ENCODE measurements around the gene GFPT2. TPM values are rescaled to one million over a fixed set of nuclear protein-coding genes. Genes with fewer than 3 reads are reported as not detected.
A peak's percentile ranks its signal among the peaks of the same experiment; 100 is the strongest.

GFPT2 gene
- total and polyA plus RNA-seq, 9 donors, result 18.5 to 135 (median 41.5) TPM

GRCh38 chr5:180331647-180331950 is 21.5 kb downstream of the GFPT2 start:
- Histone ChIP-seq H3K27me3 (no peaks in the 10 kb centered on the region), H3K9me3 (no peaks in the 10 kb centered on the region), H3K36me3 (no peaks in the 10 kb centered on the region), H3K4me3 (no peak overlapping the region), H3K27ac (peak overlapping the region; percentile 4 to 75), H3K4me1 (ENCODE audit: insufficient read depth) (peaks cover 7% of the 10 kb centered on the region)
- DNase-seq, result no peak
- TF ChIP-seq POLR2A (IDR thresholded peaks at IDR 0.05), result no peak
- no peak for TF ChIP-seq EP300 (IDR thresholded peaks at IDR 0.05)
- 12 to 29% (median 14%) methylated on average over 7 of the region's 7 CpGs for WGBS, 3 donors
- intact Hi-C loops (cut with DNase I), result no loop called here

GRCh38 chr5:180330810-180331646 is 22.1 kb downstream of the GFPT2 start:
- DNase-seq, result peak; percentile 66 to 92 (median 76)
- Histone ChIP-seq H3K9me3 (no peaks in the 10 kb centered on the region), H3K36me3 (no peaks in the 10 kb centered on the region), H3K27ac (peak overlapping the region; percentile 4 to 75), H3K27me3 (no peaks in the 10 kb centered on the region), H3K4me1 (ENCODE audit: insufficient read depth) (peaks cover 7% of the 10 kb centered on the region), H3K4me3 (no peak overlapping the region)
- TF ChIP-seq, protein P1, sequence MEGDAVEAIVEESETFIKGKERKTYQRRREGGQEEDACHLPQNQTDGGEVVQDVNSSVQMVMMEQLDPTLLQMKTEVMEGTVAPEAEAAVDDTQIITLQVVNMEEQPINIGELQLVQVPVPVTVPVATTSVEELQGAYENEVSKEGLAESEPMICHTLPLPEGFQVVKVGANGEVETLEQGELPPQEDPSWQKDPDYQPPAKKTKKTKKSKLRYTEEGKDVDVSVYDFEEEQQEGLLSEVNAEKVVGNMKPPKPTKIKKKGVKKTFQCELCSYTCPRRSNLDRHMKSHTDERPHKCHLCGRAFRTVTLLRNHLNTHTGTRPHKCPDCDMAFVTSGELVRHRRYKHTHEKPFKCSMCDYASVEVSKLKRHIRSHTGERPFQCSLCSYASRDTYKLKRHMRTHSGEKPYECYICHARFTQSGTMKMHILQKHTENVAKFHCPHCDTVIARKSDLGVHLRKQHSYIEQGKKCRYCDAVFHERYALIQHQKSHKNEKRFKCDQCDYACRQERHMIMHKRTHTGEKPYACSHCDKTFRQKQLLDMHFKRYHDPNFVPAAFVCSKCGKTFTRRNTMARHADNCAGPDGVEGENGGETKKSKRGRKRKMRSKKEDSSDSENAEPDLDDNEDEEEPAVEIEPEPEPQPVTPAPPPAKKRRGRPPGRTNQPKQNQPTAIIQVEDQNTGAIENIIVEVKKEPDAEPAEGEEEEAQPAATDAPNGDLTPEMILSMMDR (IDR thresholded peaks at IDR 0.05), result no peak
- no peak for TF ChIP-seq POLR2A (IDR thresholded peaks at IDR 0.05)
- TF ChIP-seq EP300 (IDR thresholded peaks at IDR 0.05), result peak; percentile 85
- 20 to 23% (median 22%) methylated on average over 16 of the region's 16 CpGs for WGBS, 3 donors
- intact Hi-C loops (cut with DNase I), result no loop called here

DNA sequence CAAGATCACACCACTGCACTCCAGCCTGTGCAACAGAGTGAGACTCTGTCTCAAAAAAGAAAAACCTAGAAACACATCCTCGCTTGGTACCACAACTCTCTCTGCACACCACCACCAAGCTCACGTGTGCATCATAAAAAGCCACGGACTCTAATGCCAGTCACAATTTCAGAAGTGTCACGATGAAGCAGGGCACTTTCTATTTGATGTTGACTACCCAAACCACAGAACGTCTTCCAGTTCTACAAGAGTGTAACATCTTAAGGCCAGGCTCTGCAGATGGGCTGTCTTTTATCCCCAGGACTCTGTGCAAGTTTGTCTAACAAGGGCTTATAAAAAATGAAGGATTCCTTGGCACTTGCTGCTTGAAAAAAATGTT is 22.9 kb downstream of the GFPT2 start:
- H3K27ac ChIP-seq, result peak overlapping the region; percentile 25 to 75
- no peaks in the 10 kb centered on the region for H3K36me3 ChIP-seq
- peaks cover 7% of the 10 kb centered on the region for H3K4me1 ChIP-seq (ENCODE audit: insufficient read depth)
- WGBS, 3 donors, result 66 to 83% (median 68%) methylated on average over 5 of the region's 5 CpGs
- no peaks in the 10 kb centered on the region for H3K9me3 ChIP-seq
- DNase-seq, result no peak
- TF ChIP-seq, protein P1 (IDR thresholded peaks at IDR 0.05), result no peak
- no peak for TF ChIP-seq EP300 (IDR thresholded peaks at IDR 0.05)
- no peak for TF ChIP-seq POLR2A (IDR thresholded peaks at IDR 0.05)
- intact Hi-C loops (cut with DNase I), result no loop called here
- H3K27me3 ChIP-seq, result no peaks in the 10 kb centered on the region
- H3K4me3 ChIP-seq, result no peak overlapping the region

GRCh38 chr5:180329606-180330269 is 23.4 kb downstream of the GFPT2 start:
- Histone ChIP-seq H3K4me3 (no peak overlapping the region), H3K4me1 (ENCODE audit: insufficient read depth) (peaks cover 7% of the 10 kb centered on the region), H3K9me3 (no peaks in the 10 kb centered on the region), H3K27me3 (no peaks in the 10 kb centered on the region), H3K36me3 (no peaks in the 10 kb centered on the region), H3K27ac (peak overlapping the region; percentile 25 to 75)
- WGBS, 3 donors, result 94 to 97% (median 95%) methylated on average over 8 of the region's 8 CpGs
- TF ChIP-seq, protein P1 (IDR thresholded peaks at IDR 0.05), result no peak
- TF ChIP-seq POLR2A (IDR thresholded peaks at IDR 0.05) (no peak), EP300 (IDR thresholded peaks at IDR 0.05) (no peak)
- intact Hi-C loops (cut with DNase I), result loop anchor here in 1 of 4 donors (5.0 kb wide), 1 partner anchor 37 kb away; the partner anchor contains the start of gene MAPK9
- no peak for DNase-seq

DNA sequence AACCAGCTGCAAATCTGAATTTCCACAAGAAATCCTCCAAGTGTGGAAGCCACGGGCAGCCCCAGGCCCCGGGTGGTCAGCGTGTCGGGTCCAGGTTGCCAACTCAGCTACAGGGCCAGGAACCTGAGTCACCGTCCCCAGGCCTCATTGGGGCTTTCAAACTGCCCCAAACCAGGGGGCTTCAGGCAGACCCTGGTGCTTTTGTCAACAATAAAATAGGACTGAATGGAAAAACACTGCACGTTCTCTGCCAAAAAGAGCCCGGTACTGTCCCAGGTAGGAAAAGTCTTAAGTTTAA is 24.0 kb downstream of the GFPT2 start:
- WGBS, 3 donors, result 91 to 94% (median 93%) methylated on average over 7 of the region's 7 CpGs
- Histone ChIP-seq H3K9me3 (no peaks in the 10 kb centered on the region), H3K27ac (no peak overlapping the region), H3K4me3 (no peak overlapping the region), H3K4me1 (ENCODE audit: insufficient read depth) (peaks cover 7% of the 10 kb centered on the region), H3K27me3 (no peaks in the 10 kb centered on the region), H3K36me3 (no peaks in the 10 kb centered on the region)
- TF ChIP-seq POLR2A (IDR thresholded peaks at IDR 0.05) (no peak), EP300 (IDR thresholded peaks at IDR 0.05) (no peak)
- TF ChIP-seq, protein P1 (IDR thresholded peaks at IDR 0.05), result no peak
- intact Hi-C loops (cut with DNase I), result loop anchor here in 1 of 4 donors (5.0 kb wide), 1 partner anchor 37 kb away; the partner anchor contains the start of gene MAPK9
- no peak for DNase-seq
